Measurements from ENCODE around the gene CSF1R. TPM values are rescaled to one million over a fixed set of nuclear protein-coding genes. Genes with fewer than 3 reads are reported as not detected.

The CSF1R gene
- total and polyA plus RNA-seq, 2 of the 4 experiments (the other 2 are of a cell fraction), result 0.14 to 0.36 TPM

- Histone ChIP-seq H4K8ac (ENCODE audit: low read depth in 2 of 2, low read length in 2 of 2) (no peak overlapping the region), H2BK120ac (ENCODE audit: low read depth, low read length) (no peak overlapping the region), H3K14ac (replicated peaks; ENCODE audit: low read depth, low read length) (no peak overlapping the region), H2AK5ac (ENCODE audit: low read depth, low read length) (no peak overlapping the region), H3K27ac (ENCODE audit: insufficient read depth, low read length) (no peak overlapping the region), H3K4ac (ENCODE audit: low read depth, low read length) (no peak overlapping the region), H2AK9ac (replicated peaks; ENCODE audit: low read depth, low read length, poor library complexity) (no peak overlapping the region), H2AFZ (replicated peaks; ENCODE audit: low read length, poor library complexity) (peak overlapping the region; percentile 14), H4K91ac (ENCODE audit: insufficient read depth, low read depth, low read length) (no peak overlapping the region), H3K4me3 (ENCODE audit: insufficient read depth, low read depth, low read length) (no peak overlapping the region), H3K79me1 (ENCODE audit: low read depth in 1 of 2, low read length in 2 of 2) (no peaks in the 10 kb centered on the region), H4K5ac (ENCODE audit: low read depth, low read length) (no peak overlapping the region), H3K9me3 (ENCODE audit: control insufficient read depth, insufficient read depth, low read length) (peaks cover 5% of the 10 kb centered on the region), H2BK15ac (ENCODE audit: low read depth, low read length) (no peak overlapping the region), H2BK5ac (ENCODE audit: low read depth, low read length, poor library complexity, severe bottlenecking) (no peak overlapping the region), H3K9ac (ENCODE audit: low read depth, low read length) (no peak overlapping the region), H3K36me3 (ENCODE audit: control insufficient read depth, insufficient read depth, low read length) (no peaks in the 10 kb centered on the region), H3K9me1 (ENCODE audit: insufficient read depth, low read length) (peaks cover 3% of the 10 kb centered on the region; the same call in 1 of the 2 replicates), H3K18ac (ENCODE audit: low read depth, low read length) (no peak overlapping the region), H3K23ac (ENCODE audit: low read depth, low read length) (no peak overlapping the region), H3K4me1 (ENCODE audit: control insufficient read depth, insufficient read depth, low read length) (peaks cover 4% of the 10 kb centered on the region; the same call in 1 of the 2 replicates), H2BK20ac (ENCODE audit: low read depth, low read length) (no peak overlapping the region), H4K20me1 (ENCODE audit: insufficient read depth, low read length) (no peaks in the 10 kb centered on the region), H3K4me2 (ENCODE audit: low read depth, low read length) (no peak overlapping the region), H3K27me3 (ENCODE audit: control insufficient read depth, insufficient read depth, low read length) (peaks cover 30% of the 10 kb centered on the region), H3K56ac (ENCODE audit: extremely low read depth, insufficient read depth, low read length) (no peak overlapping the region)
- in situ Hi-C loops (cut with MboI; ENCODE audit: low sequenced_read_pairs), result no loop called here
- ChIA-PET CTCF (no interaction called here), POLR2A (ENCODE audit: unreplicated experiment) (no interaction called here)
- TF ChIP-seq FOS (IDR thresholded peaks at IDR 0.05; ENCODE audit: low read depth, low read length) (no peak), RFX5 (IDR thresholded peaks at IDR 0.05; ENCODE audit: low read depth, low read length) (no peak), BHLHE40 (IDR thresholded peaks at IDR 0.05; ENCODE audit: low read depth, low read length) (no peak)
- TF ChIP-seq, protein P1, sequence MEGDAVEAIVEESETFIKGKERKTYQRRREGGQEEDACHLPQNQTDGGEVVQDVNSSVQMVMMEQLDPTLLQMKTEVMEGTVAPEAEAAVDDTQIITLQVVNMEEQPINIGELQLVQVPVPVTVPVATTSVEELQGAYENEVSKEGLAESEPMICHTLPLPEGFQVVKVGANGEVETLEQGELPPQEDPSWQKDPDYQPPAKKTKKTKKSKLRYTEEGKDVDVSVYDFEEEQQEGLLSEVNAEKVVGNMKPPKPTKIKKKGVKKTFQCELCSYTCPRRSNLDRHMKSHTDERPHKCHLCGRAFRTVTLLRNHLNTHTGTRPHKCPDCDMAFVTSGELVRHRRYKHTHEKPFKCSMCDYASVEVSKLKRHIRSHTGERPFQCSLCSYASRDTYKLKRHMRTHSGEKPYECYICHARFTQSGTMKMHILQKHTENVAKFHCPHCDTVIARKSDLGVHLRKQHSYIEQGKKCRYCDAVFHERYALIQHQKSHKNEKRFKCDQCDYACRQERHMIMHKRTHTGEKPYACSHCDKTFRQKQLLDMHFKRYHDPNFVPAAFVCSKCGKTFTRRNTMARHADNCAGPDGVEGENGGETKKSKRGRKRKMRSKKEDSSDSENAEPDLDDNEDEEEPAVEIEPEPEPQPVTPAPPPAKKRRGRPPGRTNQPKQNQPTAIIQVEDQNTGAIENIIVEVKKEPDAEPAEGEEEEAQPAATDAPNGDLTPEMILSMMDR (conservative IDR thresholded peaks at IDR 0.05; ENCODE audit: low read depth, low read length), result no peak
- TF ChIP-seq, protein P2, sequence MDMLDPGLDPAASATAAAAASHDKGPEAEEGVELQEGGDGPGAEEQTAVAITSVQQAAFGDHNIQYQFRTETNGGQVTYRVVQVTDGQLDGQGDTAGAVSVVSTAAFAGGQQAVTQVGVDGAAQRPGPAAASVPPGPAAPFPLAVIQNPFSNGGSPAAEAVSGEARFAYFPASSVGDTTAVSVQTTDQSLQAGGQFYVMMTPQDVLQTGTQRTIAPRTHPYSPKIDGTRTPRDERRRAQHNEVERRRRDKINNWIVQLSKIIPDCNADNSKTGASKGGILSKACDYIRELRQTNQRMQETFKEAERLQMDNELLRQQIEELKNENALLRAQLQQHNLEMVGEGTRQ (IDR thresholded peaks at IDR 0.05; ENCODE audit: low read depth, low read length), result no peak
- dilution Hi-C loops (cut with HindIII; ENCODE audit: low sequenced_read_pairs, unreplicated experiment), result no loop called here
- ATAC-seq (ENCODE audit: low read depth), result no peak
- no TSS peak for BruUV-seq (replicated peaks)
- intact Hi-C loops (cut with micrococcal nuclease), result no loop called here
- DNase-seq, result no peak
- 76% methylated on average over 3 of the region's 8 CpGs; no CpG with 5 or more reads in 1 of the 2 experiments for WGBS, 2 experiments (ENCODE audit: extremely low coverage in 2 of 2, insufficient read length in 1 of 2)
Observed at GRCh38 chr5:150077996-150078801, 8.2 kb downstream of the CSF1R start.
